CD4-positive, alpha-beta T cell (primary cell): Measurements from ENCODE around the gene CADM2. TPM values are rescaled to one million over a fixed set of nuclear protein-coding genes. Genes with fewer than 3 reads are reported as not detected.

Experiments used
- ATAC-seq: fragments of 200-7000 bp; cut with Tn5 transposase; one replicate; pipeline ENCODE4 v1.10.0; 2022; ENCODE audit warnings: mild to moderate bottlenecking; ENCODE audit not compliant: poor library complexity
- CTCF ChIA-PET: fragments of 350-600 bp; sonication (Branson Sonifier 250); formaldehyde crosslinking; loops from one replicate; lab custom pipeline; 2021; ENCODE audit warnings: antibody characterized with exemption, inconsistent platforms; lab: Charles Lee
- POLR2A ChIA-PET: fragments of 350-600 bp; sonication (Branson Sonifier 250); formaldehyde crosslinking; loops from one replicate; lab custom pipeline; 2021; ENCODE audit warnings: antibody characterized with exemption, inconsistent platforms; lab: Charles Lee
- DNase-seq, 14 experiments: peaks; one replicate each; pipeline ENCODE4 v3.0.0-alpha.2; 2013 to 2020; ENCODE audit warnings: mixed read lengths in 2 of 14
- H3K27ac ChIP-seq, 2 donors: one replicate each; pipeline versions ENCODE4 v1.5.1 to v1.7.0; 2013; ENCODE audit warnings: low read length in 2 of 2, low read depth in 1 of 2, mild to moderate bottlenecking in 1 of 2
- H3K27me3 ChIP-seq, 2 experiments: 1 replicate in 1 of 2; 2 replicates in 1 of 2; pipeline versions ENCODE4 v1.6.1 to v1.7.0; 2013; ENCODE audit warnings: low read length in 2 of 2, control low read depth in 1 of 2, mild to moderate bottlenecking in 1 of 2, moderate library complexity in 1 of 2; ENCODE audit not compliant: insufficient read depth in 2 of 2, control insufficient read depth in 1 of 2
- H3K36me3 ChIP-seq: one replicate; pipeline ENCODE4 v1.6.1; 2013; ENCODE audit warnings: low read length, control low read depth; ENCODE audit not compliant: insufficient read depth
- H3K4me1 ChIP-seq: one replicate; pipeline ENCODE4 v1.6.1; 2013; ENCODE audit warnings: low read length, control low read depth; ENCODE audit not compliant: insufficient read depth
- H3K4me3 ChIP-seq: one replicate; pipeline ENCODE4 v1.5.1; 2013; ENCODE audit warnings: mild to moderate bottlenecking, low read length, moderate library complexity
- H3K9me3 ChIP-seq, 2 experiments: 1 replicate in 1 of 2; 2 replicates in 1 of 2; pipeline versions ENCODE4 v1.6.1 to v1.7.0; 2013; ENCODE audit warnings: low read length in 2 of 2, mild to moderate bottlenecking in 2 of 2, control low read depth in 1 of 2, moderate library complexity in 1 of 2; ENCODE audit not compliant: control insufficient read depth in 1 of 2, insufficient read depth in 1 of 2
- H3K27ac Mint-ChIP-seq: one replicate; pipeline ENCODE4 v1.8.0; 2020; ENCODE audit warnings: mixed read lengths
- H3K27me3 Mint-ChIP-seq: one replicate; pipeline ENCODE4 v1.8.0; 2021; ENCODE audit warnings: mixed read lengths
- H3K36me3 Mint-ChIP-seq: one replicate; pipeline ENCODE4 v1.8.0; 2021; ENCODE audit warnings: low read depth, mixed read lengths
- H3K4me1 Mint-ChIP-seq: one replicate; pipeline ENCODE4 v1.8.0; 2021; ENCODE audit warnings: low read depth, mixed read lengths
- H3K4me3 Mint-ChIP-seq: one replicate; pipeline ENCODE4 v1.8.0; 2020; ENCODE audit warnings: mild to moderate bottlenecking, mixed read lengths
- H3K9me3 Mint-ChIP-seq: one replicate; pipeline ENCODE4 v1.8.0; 2020; ENCODE audit warnings: mixed read lengths
- intact Hi-C, 2 experiments: fragments of 100-400 bp; cut with DNase I in 1 of 2; cut with micrococcal nuclease in 1 of 2; formaldehyde crosslinking; loops; one replicate each; pipeline versions ENCODE4 v1.15.1 to v1.9.0; 2023 to 2025; cut with DNase I, micrococcal nuclease
- total RNA-seq, 174 experiments: library from RNA in 2 of 174; stranded (reverse) in 2 of 174; gene quantifications; one replicate each; pipeline ENCODE4 v1.2.3 and lab custom pipeline; 2021 to 2026
- TF ChIP-seq, protein P1 (sequence below): fragments of 200-600 bp; IDR thresholded peaks from one replicate; pipeline ENCODE4 v1.8.0; 2022; ENCODE audit warnings: antibody characterized with exemption, mild to moderate bottlenecking

Gene CADM2
- total RNA-seq, 2 experiments from 2014 or later = 0.03 to 0.11 TPM

DNA sequence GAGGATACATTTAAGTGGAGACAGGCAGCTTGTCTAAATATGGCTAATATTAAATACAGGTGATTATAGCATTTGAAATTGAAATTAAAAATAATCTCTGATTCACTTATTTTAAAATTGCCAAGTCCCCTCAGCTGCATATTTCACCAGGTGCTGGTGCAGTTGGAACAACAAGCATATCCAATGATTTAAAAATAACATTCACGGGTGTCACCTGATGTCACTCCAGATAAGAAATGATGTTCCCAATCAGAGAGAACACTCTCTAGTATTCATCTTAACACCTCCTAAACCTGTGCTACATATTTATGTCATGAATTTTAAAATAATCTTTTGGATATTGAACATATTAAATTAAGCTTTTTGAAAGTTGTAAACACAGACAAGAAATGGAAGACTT, 249.9 kb downstream of the CADM2 start:
- TF ChIP-seq, protein P1, sequence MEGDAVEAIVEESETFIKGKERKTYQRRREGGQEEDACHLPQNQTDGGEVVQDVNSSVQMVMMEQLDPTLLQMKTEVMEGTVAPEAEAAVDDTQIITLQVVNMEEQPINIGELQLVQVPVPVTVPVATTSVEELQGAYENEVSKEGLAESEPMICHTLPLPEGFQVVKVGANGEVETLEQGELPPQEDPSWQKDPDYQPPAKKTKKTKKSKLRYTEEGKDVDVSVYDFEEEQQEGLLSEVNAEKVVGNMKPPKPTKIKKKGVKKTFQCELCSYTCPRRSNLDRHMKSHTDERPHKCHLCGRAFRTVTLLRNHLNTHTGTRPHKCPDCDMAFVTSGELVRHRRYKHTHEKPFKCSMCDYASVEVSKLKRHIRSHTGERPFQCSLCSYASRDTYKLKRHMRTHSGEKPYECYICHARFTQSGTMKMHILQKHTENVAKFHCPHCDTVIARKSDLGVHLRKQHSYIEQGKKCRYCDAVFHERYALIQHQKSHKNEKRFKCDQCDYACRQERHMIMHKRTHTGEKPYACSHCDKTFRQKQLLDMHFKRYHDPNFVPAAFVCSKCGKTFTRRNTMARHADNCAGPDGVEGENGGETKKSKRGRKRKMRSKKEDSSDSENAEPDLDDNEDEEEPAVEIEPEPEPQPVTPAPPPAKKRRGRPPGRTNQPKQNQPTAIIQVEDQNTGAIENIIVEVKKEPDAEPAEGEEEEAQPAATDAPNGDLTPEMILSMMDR = no peak

GRCh38 chr3:85210540-85210939, 251.8 kb downstream of the CADM2 start:
- no peak overlapping the region for H3K4me3 Mint-ChIP-seq
- no peaks in the 10 kb centered on the region for H3K27me3 ChIP-seq
- POLR2A ChIA-PET = no interaction called here
- H3K36me3 ChIP-seq = no peaks in the 10 kb centered on the region
- no peaks in the 10 kb centered on the region for H3K27me3 Mint-ChIP-seq
- TF ChIP-seq, protein P1 = no peak
- no peak overlapping the region for H3K4me3 ChIP-seq
- intact Hi-C loops = no loop called here
- DNase-seq = no peak
- H3K27ac Mint-ChIP-seq = no peak overlapping the region
- no peak overlapping the region for H3K27ac ChIP-seq
- no peaks in the 10 kb centered on the region for H3K4me1 Mint-ChIP-seq
- H3K36me3 Mint-ChIP-seq = no peaks in the 10 kb centered on the region
- peaks cover 19% of the 10 kb centered on the region for H3K9me3 Mint-ChIP-seq
- CTCF ChIA-PET = no interaction called here
- H3K9me3 ChIP-seq = peaks cover 0 to 10% of the 10 kb centered on the region in 2 experiments
- ATAC-seq = no peak
- H3K4me1 ChIP-seq = no peaks in the 10 kb centered on the region

More for the DNA sequence above, 249.9 kb downstream of the CADM2 start:
- ChIA-PET CTCF (no interaction called here), POLR2A (no interaction called here)
- no peaks in the 10 kb centered on the region for H3K36me3 ChIP-seq
- peaks cover 18% of the 10 kb centered on the region for H3K9me3 Mint-ChIP-seq
- no peak overlapping the region for H3K27ac Mint-ChIP-seq
- H3K4me3 ChIP-seq = no peak overlapping the region
- no peak for DNase-seq
- H3K4me1 Mint-ChIP-seq = no peaks in the 10 kb centered on the region
- no peak for ATAC-seq
- H3K36me3 Mint-ChIP-seq = no peaks in the 10 kb centered on the region
- H3K27me3 Mint-ChIP-seq = no peaks in the 10 kb centered on the region
- intact Hi-C loops = no loop called here
- H3K9me3 ChIP-seq = peaks cover 0 to 4% of the 10 kb centered on the region in 2 experiments
- no peak overlapping the region for H3K27ac ChIP-seq
- H3K4me1 ChIP-seq = no peaks in the 10 kb centered on the region
- no peak overlapping the region for H3K4me3 Mint-ChIP-seq
- H3K27me3 ChIP-seq = no peaks in the 10 kb centered on the region

DNA sequence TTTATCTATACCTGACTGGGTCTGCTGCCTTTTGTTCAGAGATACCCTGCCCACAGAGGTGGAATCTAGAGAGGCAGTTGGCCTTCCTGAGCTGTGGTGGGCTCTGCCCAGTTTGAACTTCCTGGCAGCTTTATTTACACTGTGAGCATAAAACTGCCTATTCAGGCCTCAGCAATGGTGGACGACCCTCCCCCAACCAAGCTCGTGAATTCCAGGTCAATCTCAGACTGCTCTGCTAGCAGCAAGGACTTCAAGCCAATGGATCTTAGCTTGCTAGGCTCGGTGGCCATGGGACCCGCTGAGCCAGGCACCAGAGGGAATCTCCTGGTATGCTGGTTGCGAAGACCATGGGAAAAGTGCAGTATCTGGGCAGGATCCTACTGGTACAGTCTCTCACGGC, 270.2 kb downstream of the CADM2 start:
- no peak overlapping the region for H3K27ac ChIP-seq
- Mint-ChIP-seq H3K4me1 (no peaks in the 10 kb centered on the region), H3K9me3 (peaks cover 34% of the 10 kb centered on the region), H3K27ac (no peak overlapping the region), H3K27me3 (no peaks in the 10 kb centered on the region), H3K36me3 (no peaks in the 10 kb centered on the region), H3K4me3 (no peak overlapping the region)
- ATAC-seq = no peak
- POLR2A ChIA-PET = no interaction called here
- H3K4me3 ChIP-seq = no peak overlapping the region
- TF ChIP-seq, protein P1 = no peak
- intact Hi-C loops = no loop called here
- CTCF ChIA-PET = no interaction called here
- H3K27me3 ChIP-seq = no peaks in the 10 kb centered on the region
- no peaks in the 10 kb centered on the region for H3K4me1 ChIP-seq
- H3K36me3 ChIP-seq = no peaks in the 10 kb centered on the region
- peaks cover 0 to 6% of the 10 kb centered on the region in 2 experiments for H3K9me3 ChIP-seq
- DNase-seq = no peak
